NCI-H1092 (cell line): ENCODE results near the gene NUDT22.

Source experiments
- DNase-seq: peaks from one replicate; lab custom pipeline; 2025; lab: John Stamatoyannopoulos, UW

The NUDT22 gene

GRCh38 chr11:64225608-64226506, at the start of gene NUDT22, which contains the start of gene TRPT1:
Gene NUDT22, plus strand, starts transcription at chr11:64226274. Its CDS starts 379 bp downstream, at chr11:64226653.
Gene TRPT1, minus strand, starts transcription at chr11:64226186. Its CDS starts 326 bp downstream, at chr11:64225860.
- peak; percentile 88 for DNase-seq

- no peak for DNase-seq
These were observed 49.3 kb upstream of the NUDT22 start for GRCh38 chr11:64176751-64177150.

GRCh38 chr11:64178203-64178602, 47.9 kb upstream of the NUDT22 start:
- no peak for DNase-seq

GRCh38 chr11:64178951-64179639, 47.0 kb upstream of the NUDT22 start:
- DNase-seq: no peak

GRCh38 chr11:64180891-64181290, 45.2 kb upstream of the NUDT22 start:
- no peak for DNase-seq

GRCh38 chr11:64181506-64182411, 44.3 kb upstream of the NUDT22 start:
- DNase-seq: no peak

GRCh38 chr11:64183890-64184289, 42.2 kb upstream of the NUDT22 start:
- no peak for DNase-seq

- DNase-seq: peak; percentile 82
These were observed 40.8 kb upstream of the NUDT22 start for GRCh38 chr11:64185175-64185692.

- peak; percentile 100 for DNase-seq
These were observed 40.2 kb upstream of the NUDT22 start, which contains the start of gene STIP1 for GRCh38 chr11:64185693-64186491. Gene STIP1, plus strand, starts transcription at chr11:64186171. Its CDS starts 91 bp downstream, at chr11:64186262.

- DNase-seq: no peak
These were observed 39.4 kb upstream of the NUDT22 start for GRCh38 chr11:64186492-64187165.

GRCh38 chr11:64192434-64192833, 33.6 kb upstream of the NUDT22 start:
- DNase-seq: no peak

GRCh38 chr11:64196626-64197025, 29.4 kb upstream of the NUDT22 start:
- DNase-seq: no peak

- DNase-seq: no peak
These were observed 27.6 kb upstream of the NUDT22 start for GRCh38 chr11:64198511-64198910.

GRCh38 chr11:64201543-64201942, 24.5 kb upstream of the NUDT22 start:
- DNase-seq: no peak

- DNase-seq: no peak
These were observed 23.1 kb upstream of the NUDT22 start for GRCh38 chr11:64202992-64203391.

GRCh38 chr11:64203421-64204079, 22.5 kb upstream of the NUDT22 start:
- no peak for DNase-seq

GRCh38 chr11:64204080-64204440, 22.0 kb upstream of the NUDT22 start:
- no peak for DNase-seq

GRCh38 chr11:64204464-64204989, 21.5 kb upstream of the NUDT22 start:
- DNase-seq: peak; percentile 81

GRCh38 chr11:64206457-64207255, 19.4 kb upstream of the NUDT22 start, which contains the start of gene FERMT3:
Gene FERMT3, plus strand, starts transcription at chr11:64206721. Its CDS starts 644 bp downstream, at chr11:64207365.
- DNase-seq: no peak
